Muscle layer of colon (tissue), 2 donors: ENCODE results near the gene KLHL40.

ENCODE experiments used
- H3K27ac ChIP-seq: one replicate; pipeline ENCODE4 v1.7.0; 2013; ENCODE audit warnings: low read depth, mild to moderate bottlenecking, low read length, moderate library complexity
- H3K27me3 ChIP-seq, 2 donors: one replicate each; pipeline ENCODE4 v1.7.0; 2013; ENCODE audit warnings: low read length in 2 of 2, mild to moderate bottlenecking in 2 of 2; ENCODE audit not compliant: insufficient read depth in 2 of 2, control insufficient read depth in 1 of 2
- H3K36me3 ChIP-seq: one replicate; pipeline ENCODE4 v1.7.0; 2013; ENCODE audit warnings: mild to moderate bottlenecking, low read length; ENCODE audit not compliant: insufficient read depth
- H3K4me1 ChIP-seq: one replicate; pipeline ENCODE4 v1.7.0; 2013; ENCODE audit warnings: mild to moderate bottlenecking, low read length; ENCODE audit not compliant: insufficient read depth
- H3K4me3 ChIP-seq, 2 donors: one replicate each; pipeline ENCODE4 v1.7.0; 2013; ENCODE audit warnings: low read length in 2 of 2, low read depth in 1 of 2, mild to moderate bottlenecking in 1 of 2, moderate library complexity in 1 of 2
- H3K9ac ChIP-seq: one replicate; pipeline ENCODE4 v1.7.0; 2013; ENCODE audit warnings: low read length
- H3K9me3 ChIP-seq: one replicate; pipeline ENCODE4 v1.7.0; 2013; ENCODE audit warnings: mild to moderate bottlenecking, low read length
- donor health status: abdominal sarcoma.
- donor health status: Adenocarcinoma of cecum.

Gene KLHL40

DNA sequence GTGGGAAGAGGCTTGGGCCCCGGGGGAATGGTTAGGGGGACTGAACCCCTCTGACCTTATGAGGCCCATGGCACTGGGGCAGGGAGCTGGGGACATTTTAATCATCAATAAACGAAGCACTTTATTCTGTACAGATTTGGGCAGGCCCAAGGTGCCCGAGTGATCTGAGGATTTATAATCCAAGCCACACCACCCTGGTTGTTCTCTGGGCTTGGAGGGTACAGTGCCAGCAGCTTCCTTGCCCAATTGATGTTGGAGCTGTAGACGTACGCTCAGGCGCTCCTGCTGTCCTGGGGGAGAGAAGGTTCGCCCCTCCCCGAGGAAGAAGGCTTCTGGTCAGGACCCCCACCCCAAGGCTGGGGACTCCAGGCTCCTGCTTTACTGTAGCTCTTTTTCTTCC is 19.3 kb upstream of the KLHL40 start:
- H3K27ac ChIP-seq = no peak overlapping the region
- no peak overlapping the region for H3K4me3 ChIP-seq
- H3K9ac ChIP-seq = no peak overlapping the region
- H3K27me3 ChIP-seq = no peaks in the 10 kb centered on the region
- no peaks in the 10 kb centered on the region for H3K9me3 ChIP-seq
- H3K36me3 ChIP-seq = no peaks in the 10 kb centered on the region
- peaks cover 30% of the 10 kb centered on the region for H3K4me1 ChIP-seq

DNA sequence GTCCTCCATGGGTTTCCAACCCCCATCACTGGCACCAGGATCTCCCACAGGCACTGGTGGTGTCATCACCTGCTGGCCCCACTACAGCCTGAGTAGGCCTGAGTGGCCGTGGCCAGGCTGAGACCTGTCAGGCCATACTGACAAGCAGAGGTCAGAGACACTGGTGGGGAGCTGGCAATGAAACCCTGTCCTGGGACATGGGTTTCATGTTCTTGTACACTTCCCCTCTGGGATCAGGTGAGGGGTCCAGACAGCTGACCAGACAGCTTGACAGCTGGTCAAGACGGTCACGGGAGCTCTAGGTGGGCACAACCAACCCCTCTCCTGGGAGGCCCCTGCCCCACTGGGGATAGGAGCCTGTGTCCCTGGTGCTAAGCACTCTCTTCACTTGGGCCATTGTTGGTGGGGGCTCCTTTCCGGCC is 18.7 kb upstream of the KLHL40 start:
- Histone ChIP-seq H3K4me3 (no peak overlapping the region), H3K4me1 (peaks cover 30% of the 10 kb centered on the region)

DNA sequence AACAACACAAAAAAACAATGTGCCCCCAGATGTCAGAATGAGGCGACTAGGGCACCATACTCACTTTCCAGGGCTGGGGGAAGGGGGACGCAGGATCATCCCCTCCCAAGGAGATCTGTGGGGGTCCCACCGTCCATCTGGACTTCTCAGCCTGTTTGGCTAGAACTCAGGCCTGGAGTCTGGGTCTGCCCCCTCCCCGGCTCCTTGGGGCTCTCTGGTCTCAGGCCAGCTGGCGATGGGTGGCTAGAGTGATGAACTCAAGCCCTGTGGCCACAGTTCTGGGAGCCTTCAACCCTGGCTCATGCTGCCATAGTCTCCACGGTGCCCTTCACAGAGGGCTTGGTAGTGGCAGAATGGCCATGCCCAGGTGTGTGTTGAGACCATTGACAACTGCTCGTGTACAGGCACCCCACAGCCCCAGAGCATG is 18.2 kb upstream of the KLHL40 start:
- Histone ChIP-seq H3K4me3 (no peak overlapping the region), H3K27ac (no peak overlapping the region), H3K36me3 (no peaks in the 10 kb centered on the region), H3K9me3 (no peaks in the 10 kb centered on the region), H3K27me3 (no peaks in the 10 kb centered on the region), H3K9ac (no peak overlapping the region), H3K4me1 (peaks cover 30% of the 10 kb centered on the region)

More for the DNA sequence above, 18.7 kb upstream of the KLHL40 start:
- Histone ChIP-seq H3K9me3 (no peaks in the 10 kb centered on the region), H3K27me3 (no peaks in the 10 kb centered on the region), H3K36me3 (no peaks in the 10 kb centered on the region), H3K27ac (no peak overlapping the region), H3K9ac (no peak overlapping the region)

DNA sequence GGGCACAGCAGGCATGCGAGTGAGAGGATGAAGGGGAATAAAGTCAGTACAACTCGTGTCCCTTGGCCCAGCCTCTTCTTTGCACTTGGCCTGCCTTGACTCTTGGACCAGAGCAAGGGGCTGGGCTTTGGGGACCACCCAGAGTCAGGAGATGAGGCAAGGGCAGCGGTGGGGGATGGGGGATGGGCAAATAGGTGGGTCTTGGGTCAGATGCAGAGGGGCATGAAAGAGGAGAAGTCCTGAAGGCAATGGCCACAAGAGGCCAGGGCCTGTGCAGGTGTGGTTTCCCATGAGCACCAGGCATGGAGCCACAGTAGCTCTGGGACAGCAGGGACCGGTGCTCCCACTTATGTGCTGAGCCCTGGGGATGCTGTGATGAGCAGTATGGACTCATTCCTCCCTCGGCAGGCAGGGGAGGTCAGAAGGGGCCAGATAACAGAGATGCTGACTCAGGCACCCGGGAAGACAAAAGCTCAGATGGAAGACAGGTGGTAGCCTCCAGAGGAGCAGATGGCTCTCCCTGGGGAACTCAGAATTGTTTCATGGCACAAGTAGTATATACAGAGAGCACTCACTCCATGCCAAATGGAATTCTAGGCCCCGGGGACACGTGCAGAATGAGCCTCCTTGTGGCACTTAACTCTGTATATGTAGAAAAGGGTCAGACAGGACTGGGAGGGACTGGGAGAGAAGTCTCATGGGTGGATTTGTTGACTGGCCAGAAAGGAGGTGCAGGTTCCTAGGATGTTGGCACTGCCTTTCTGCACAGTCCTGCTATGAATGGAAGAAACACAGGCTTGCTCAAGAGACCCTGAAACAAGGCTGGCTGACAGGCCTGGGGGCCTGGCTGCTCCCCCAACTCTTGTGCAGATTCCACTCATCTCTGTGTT is 17.6 kb upstream of the KLHL40 start:
- Histone ChIP-seq H3K9me3 (no peaks in the 10 kb centered on the region), H3K27ac (no peak overlapping the region), H3K36me3 (no peaks in the 10 kb centered on the region), H3K4me3 (no peak overlapping the region), H3K27me3 (no peaks in the 10 kb centered on the region), H3K4me1 (peaks cover 30% of the 10 kb centered on the region), H3K9ac (no peak overlapping the region)

DNA sequence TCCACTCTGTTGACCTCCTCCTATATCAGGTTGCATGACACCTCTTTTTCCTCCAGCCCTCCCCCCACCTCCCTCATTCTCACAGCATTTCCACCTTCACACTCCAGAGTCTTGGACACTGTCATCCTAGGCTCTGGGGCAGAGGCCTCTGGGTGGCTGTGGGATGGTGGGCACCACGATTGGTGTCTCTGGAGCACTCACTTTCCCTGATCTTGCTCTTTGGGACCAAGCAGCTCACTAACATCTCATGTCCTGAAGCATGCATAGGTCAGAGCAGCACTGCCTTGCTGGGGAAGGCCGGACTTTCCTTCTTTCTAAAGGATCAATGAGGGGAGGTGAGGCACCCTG is 16.9 kb upstream of the KLHL40 start:
- peaks cover 30% of the 10 kb centered on the region for H3K4me1 ChIP-seq
- H3K4me3 ChIP-seq = no peak overlapping the region
- no peaks in the 10 kb centered on the region for H3K9me3 ChIP-seq
- H3K27ac ChIP-seq = no peak overlapping the region
- H3K27me3 ChIP-seq = no peaks in the 10 kb centered on the region
- no peaks in the 10 kb centered on the region for H3K36me3 ChIP-seq
- no peak overlapping the region for H3K9ac ChIP-seq

DNA sequence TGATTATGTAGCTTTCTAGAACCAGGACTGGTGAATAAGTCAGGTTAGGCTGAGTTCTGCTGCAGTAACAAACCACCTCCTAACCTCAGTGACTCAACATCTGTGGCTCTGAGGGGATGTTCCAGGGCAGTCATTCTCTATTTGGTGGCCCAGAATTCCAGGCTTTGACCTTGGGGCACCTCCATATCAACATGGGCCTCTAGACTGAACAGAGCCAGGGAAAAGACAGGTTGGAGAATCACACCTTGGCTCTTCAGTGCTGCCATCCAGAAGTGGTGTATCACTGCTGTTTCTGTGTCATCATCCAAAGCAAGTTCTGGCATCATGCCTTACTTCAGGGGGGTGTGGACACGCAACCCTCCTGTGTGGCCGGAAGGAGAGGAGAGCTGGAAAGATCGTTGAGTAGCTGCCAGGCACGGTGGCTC is 16.5 kb upstream of the KLHL40 start:
- Histone ChIP-seq H3K4me3 (no peak overlapping the region), H3K9ac (no peak overlapping the region), H3K4me1 (peaks cover 30% of the 10 kb centered on the region), H3K27ac (no peak overlapping the region), H3K27me3 (no peaks in the 10 kb centered on the region), H3K36me3 (no peaks in the 10 kb centered on the region), H3K9me3 (no peaks in the 10 kb centered on the region)

DNA sequence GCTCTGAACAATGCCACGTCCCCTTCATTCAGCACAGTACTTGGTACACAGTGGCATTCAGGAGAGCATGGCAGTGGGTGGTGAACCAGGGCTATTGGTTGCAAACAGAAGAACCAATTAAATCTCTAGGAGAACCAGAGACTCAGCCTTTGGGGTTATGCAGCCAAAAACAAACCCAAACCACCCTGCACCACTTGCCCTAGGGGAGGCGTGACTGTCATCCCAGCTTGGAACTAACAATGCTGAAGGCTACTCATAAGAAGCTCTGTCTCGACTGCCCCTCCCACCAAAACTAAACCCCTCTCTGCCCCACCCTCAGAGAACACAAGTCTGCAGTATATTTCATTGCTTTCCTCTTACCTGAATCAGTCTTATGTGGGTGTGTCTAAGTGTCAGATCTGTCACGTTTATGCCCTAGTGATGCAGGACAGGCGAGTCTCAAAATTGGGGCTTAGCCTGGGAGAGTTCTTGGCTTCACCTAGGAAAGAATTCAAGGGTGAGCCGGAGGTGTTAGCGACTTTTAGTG is 15.2 kb upstream of the KLHL40 start:
- Histone ChIP-seq H3K4me3 (no peak overlapping the region), H3K9me3 (no peaks in the 10 kb centered on the region), H3K4me1 (peaks cover 30% of the 10 kb centered on the region), H3K27me3 (no peaks in the 10 kb centered on the region), H3K27ac (no peak overlapping the region), H3K9ac (no peak overlapping the region), H3K36me3 (no peaks in the 10 kb centered on the region)

DNA sequence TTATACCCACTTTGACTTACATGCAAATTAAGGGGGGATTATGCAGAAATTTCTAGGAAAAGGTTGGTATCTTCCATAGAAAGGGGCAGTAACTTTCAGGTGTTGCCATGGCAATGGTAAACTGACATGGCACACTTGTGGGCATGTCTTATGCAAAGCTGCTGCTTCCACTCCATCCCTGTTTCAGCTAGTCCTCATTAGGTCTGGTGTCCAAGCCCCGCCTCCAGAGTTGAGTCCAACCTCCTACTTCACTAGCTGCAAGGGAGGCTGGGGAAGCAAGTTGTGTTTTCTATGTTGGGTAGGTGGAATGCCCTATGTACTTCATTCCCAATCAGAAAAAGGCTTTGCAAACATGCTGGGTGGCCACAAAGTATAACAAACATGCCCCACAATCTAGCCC is 14.7 kb upstream of the KLHL40 start:
- Histone ChIP-seq H3K4me1 (peaks cover 30% of the 10 kb centered on the region), H3K36me3 (no peaks in the 10 kb centered on the region), H3K27me3 (no peaks in the 10 kb centered on the region)

DNA sequence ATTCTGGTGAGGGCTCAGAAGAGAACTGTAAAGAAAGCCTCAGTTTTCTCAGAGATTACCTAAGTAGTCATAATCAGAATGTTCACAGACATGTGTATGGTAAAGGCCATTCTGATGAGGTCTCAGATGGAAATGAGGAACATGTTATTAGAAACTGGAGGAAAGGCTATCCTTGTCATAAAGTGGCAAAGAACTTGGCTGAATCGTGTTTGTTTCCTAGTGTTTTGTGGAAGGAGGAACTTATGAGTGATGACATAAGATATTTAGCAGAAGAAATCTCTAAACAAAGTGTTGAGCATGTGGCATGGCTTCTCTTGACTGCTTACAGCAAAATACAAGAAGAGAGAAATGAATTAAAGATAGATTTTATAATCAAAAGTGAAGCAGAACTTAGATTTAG is 12.8 kb upstream of the KLHL40 start:
- Histone ChIP-seq H3K9me3 (no peaks in the 10 kb centered on the region), H3K27me3 (no peaks in the 10 kb centered on the region), H3K9ac (no peak overlapping the region), H3K4me1 (peaks cover 12% of the 10 kb centered on the region), H3K27ac (no peak overlapping the region), H3K4me3 (no peak overlapping the region), H3K36me3 (no peaks in the 10 kb centered on the region)

More for the DNA sequence above, 14.7 kb upstream of the KLHL40 start:
- Histone ChIP-seq H3K4me3 (no peak overlapping the region), H3K9ac (no peak overlapping the region), H3K9me3 (no peaks in the 10 kb centered on the region), H3K27ac (no peak overlapping the region)

DNA sequence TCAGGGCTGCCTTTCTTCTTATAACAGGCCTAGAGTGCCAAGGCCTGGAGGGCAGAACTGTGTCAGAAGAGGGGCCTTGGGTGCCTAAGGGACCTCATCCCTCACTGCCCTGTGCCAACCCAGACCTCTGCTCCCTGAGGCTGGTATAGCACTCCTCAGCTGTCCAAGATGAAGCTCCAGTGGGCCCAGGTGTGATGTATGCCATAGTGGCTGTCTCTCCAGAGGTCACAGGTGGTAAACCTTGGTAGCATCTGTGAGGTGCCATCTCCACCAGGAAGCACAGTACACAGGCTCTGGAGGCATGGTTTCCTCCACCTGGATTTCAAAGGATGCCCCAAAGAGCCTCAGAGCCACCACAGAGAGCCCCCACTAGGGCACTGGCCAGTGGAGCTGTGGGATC is 12.3 kb upstream of the KLHL40 start:
- peaks cover 6% of the 10 kb centered on the region for H3K4me1 ChIP-seq
- no peak overlapping the region for H3K4me3 ChIP-seq
- no peaks in the 10 kb centered on the region for H3K9me3 ChIP-seq
- H3K27me3 ChIP-seq = no peaks in the 10 kb centered on the region
- H3K9ac ChIP-seq = no peak overlapping the region
- no peaks in the 10 kb centered on the region for H3K36me3 ChIP-seq
- H3K27ac ChIP-seq = no peak overlapping the region

DNA sequence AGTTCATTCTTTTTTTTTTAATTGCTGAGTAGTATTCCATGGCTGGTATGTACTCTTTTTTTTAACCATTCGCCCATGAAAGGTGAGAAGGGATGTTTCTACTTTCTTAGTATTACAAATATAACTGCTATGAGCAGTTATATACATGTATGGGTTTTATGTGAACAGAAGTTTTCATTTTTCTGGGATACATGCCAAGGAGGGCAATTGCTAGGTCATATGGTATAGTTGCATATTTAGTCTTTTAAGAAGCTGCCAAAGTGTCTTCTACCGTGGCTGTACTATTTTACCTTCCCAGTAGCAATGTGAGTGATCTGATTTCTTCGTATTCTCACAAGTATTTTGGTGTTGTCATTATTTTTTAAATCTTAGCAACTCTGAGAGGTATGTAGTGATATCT is 11.2 kb upstream of the KLHL40 start:
- no peak overlapping the region for H3K4me3 ChIP-seq
- no peaks in the 10 kb centered on the region for H3K4me1 ChIP-seq
- H3K9ac ChIP-seq = no peak overlapping the region
- H3K27me3 ChIP-seq = no peaks in the 10 kb centered on the region
- no peaks in the 10 kb centered on the region for H3K36me3 ChIP-seq
- H3K27ac ChIP-seq = no peak overlapping the region
- no peaks in the 10 kb centered on the region for H3K9me3 ChIP-seq

DNA sequence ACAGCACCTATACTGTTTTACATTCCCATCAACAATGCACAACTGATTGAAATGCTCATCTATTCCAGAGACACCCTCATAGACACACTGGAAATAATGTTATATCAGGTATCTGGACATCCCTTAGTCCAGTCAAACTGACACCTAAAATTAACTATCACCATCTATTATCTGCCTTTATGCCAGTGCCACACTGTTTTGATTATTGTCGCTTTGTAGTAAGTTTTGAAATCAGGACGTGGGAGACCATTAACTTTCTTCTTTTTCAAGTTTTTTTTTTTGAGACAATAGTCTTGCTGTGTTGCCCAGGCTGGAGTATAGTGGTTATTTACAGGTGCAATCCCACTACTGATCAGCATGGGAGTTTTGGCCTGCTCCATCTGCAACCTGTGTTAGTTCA is 9.4 kb upstream of the KLHL40 start:
- no peak overlapping the region for H3K27ac ChIP-seq

More for the DNA sequence above, 9.4 kb upstream of the KLHL40 start:
- no peaks in the 10 kb centered on the region for H3K27me3 ChIP-seq
- no peak overlapping the region for H3K4me3 ChIP-seq
- H3K9me3 ChIP-seq = no peaks in the 10 kb centered on the region
- H3K36me3 ChIP-seq = no peaks in the 10 kb centered on the region
- H3K4me1 ChIP-seq = no peaks in the 10 kb centered on the region
- no peak overlapping the region for H3K9ac ChIP-seq
